Muscle layer of duodenum (tissue), 2 donors: ENCODE data around the gene PGLYRP3.
"Not testable (repeated sequence)": the region's sequence is repeated elsewhere in the genome, so short reads cannot be mapped to it uniquely, and the experiment has no call there.

ENCODE experiments used
- H3K27ac ChIP-seq: one replicate; pipeline ENCODE4 v1.7.0; 2013; ENCODE audit warnings: mild to moderate bottlenecking, low read length
- H3K27me3 ChIP-seq: one replicate; pipeline ENCODE4 v1.7.0; 2013; ENCODE audit warnings: low read depth, mild to moderate bottlenecking, control low read depth, low read length
- H3K36me3 ChIP-seq, 2 donors: one replicate each; pipeline ENCODE4 v1.7.0; 2013; ENCODE audit warnings: low read length in 2 of 2, control low read depth in 1 of 2, mild to moderate bottlenecking in 1 of 2; ENCODE audit not compliant: insufficient read depth in 2 of 2, control insufficient read depth in 1 of 2
- H3K4me1 ChIP-seq, 2 donors: one replicate each; pipeline ENCODE4 v1.7.0; 2013; ENCODE audit warnings: low read length in 2 of 2, mild to moderate bottlenecking in 2 of 2, control low read depth in 1 of 2, moderate library complexity in 1 of 2; ENCODE audit not compliant: insufficient read depth in 2 of 2, control insufficient read depth in 1 of 2
- H3K4me3 ChIP-seq, 2 donors: one replicate each; pipeline ENCODE4 v1.7.0; 2013; ENCODE audit warnings: low read length in 2 of 2, low read depth in 1 of 2, mild to moderate bottlenecking in 1 of 2
- H3K9me3 ChIP-seq, 2 donors: one replicate each; pipeline ENCODE4 v1.7.0; 2013; ENCODE audit warnings: low read length in 2 of 2, control low read depth in 1 of 2, mild to moderate bottlenecking in 1 of 2; ENCODE audit not compliant: control insufficient read depth in 1 of 2
- donor health status: healthy.

PGLYRP3 gene

DNA sequence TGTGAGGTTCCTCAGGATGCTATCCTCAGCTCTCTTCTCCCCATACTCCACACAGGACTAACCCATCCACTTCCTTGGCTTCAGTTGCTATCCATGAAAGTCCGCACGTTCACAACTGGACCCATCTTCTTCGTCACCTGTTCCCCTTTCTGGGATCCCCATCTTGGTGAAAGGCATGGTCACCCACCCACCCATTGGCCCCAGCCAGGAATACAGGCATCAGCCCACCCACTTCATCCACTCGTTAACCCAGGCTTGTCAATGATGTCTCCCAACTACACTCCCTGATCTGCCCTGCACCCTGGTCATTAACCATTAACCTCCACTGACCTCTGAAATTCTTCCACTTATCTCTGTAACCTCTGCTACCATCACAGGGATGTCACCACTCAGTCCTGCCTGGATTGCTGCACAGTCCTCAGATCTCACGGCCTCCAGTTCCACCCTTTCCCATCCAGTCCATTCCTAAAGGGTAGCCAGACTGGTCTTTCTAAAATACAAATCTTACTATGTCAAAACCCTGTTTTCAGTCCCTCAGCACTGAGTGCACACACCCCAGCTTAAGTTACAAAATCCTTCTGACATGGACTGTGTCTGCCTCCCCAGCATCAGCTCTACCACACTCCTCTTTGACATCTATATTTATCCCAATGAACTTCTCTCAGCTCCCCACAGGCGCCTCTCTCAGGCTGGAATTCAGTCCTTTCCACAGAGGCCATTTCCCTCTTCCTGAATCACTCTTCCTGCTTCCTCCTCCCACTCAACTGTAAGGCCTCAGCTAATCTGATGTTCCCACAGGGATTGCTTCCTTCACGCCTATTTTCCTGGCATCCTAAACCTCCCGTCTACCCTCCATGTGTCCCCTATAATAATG lies 25.5 kb upstream of the PGLYRP3 start:
- Histone ChIP-seq H3K4me1 (no peaks in the 10 kb centered on the region), H3K36me3 (no peaks in the 10 kb centered on the region), H3K9me3 (no peaks in the 10 kb centered on the region), H3K27me3 (no peaks in the 10 kb centered on the region), H3K4me3 (no peak overlapping the region), H3K27ac (no peak overlapping the region)

DNA sequence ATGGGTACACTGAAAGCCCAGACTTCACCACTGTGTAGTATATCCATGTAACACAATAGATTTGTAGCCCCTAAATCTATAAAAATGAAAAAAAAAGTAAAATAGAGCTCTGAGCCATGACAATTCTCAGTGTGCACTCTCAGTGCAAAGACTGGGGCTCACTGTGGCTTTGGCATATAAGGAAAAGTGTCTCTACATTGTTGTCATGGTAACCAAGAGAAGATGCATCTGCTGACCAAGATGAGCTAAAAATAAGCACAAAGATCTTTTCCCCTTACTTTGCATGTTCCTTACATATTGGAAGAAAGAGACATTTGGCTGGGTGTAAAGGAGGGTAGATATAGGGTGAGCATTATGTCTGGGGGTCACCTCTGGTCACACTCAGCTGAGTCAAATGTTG lies 23.9 kb upstream of the PGLYRP3 start:
- Histone ChIP-seq H3K36me3 (no peaks in the 10 kb centered on the region), H3K4me1 (no peaks in the 10 kb centered on the region), H3K27ac (no peak overlapping the region), H3K4me3 (no peak overlapping the region), H3K27me3 (no peaks in the 10 kb centered on the region), H3K9me3 (peaks cover 0 to 7% of the 10 kb centered on the region in 2 donors)

DNA sequence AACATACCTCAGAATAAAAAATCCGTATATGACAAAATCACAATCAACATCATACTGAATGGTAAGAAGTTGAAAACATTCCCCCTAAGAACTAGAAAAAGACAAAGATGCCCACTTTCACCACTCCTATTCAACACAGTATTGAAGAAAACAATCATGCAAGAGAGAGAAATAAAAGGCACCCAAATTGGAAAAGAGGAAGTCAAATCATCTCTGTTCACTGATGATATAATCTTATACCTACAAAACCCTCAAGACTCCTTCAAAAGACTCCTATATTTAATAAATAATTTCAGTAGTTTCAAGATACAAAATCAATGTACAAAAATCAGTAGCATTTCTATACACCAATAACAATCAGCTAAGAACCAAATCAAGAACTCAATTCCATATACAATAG lies 21.1 kb upstream of the PGLYRP3 start:
- H3K9me3 ChIP-seq = peaks cover 0 to 19% of the 10 kb centered on the region in 2 donors
- H3K27me3 ChIP-seq = no peaks in the 10 kb centered on the region
- no peaks in the 10 kb centered on the region for H3K4me1 ChIP-seq
- no peaks in the 10 kb centered on the region for H3K36me3 ChIP-seq
- no peak overlapping the region for H3K4me3 ChIP-seq
- no peak overlapping the region for H3K27ac ChIP-seq

DNA sequence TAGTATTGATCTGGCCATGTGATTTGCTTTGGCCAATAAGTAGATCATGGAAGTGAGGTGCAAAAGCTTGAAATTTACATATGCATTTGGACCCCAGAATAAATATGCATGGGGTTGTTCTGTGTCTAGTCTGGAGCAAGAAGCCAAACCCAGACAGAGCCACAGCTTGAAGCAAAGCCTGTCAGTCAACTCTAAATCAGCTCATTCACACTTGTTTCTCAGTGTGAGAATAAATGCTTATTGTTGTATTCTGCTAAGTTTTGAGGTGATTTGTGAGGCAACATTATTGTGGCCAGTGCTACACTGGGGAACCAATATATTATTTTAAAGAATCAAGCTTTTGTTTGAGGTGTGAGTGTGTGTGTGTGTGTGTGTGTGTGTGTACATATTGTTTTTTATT lies 12.2 kb upstream of the PGLYRP3 start:
- no peaks in the 10 kb centered on the region for H3K36me3 ChIP-seq
- no peaks in the 10 kb centered on the region for H3K27me3 ChIP-seq
- no peaks in the 10 kb centered on the region for H3K4me1 ChIP-seq
- H3K27ac ChIP-seq = no peak overlapping the region
- peaks cover 2 to 35% of the 10 kb centered on the region in 2 donors for H3K9me3 ChIP-seq
- H3K4me3 ChIP-seq = no peak overlapping the region

DNA sequence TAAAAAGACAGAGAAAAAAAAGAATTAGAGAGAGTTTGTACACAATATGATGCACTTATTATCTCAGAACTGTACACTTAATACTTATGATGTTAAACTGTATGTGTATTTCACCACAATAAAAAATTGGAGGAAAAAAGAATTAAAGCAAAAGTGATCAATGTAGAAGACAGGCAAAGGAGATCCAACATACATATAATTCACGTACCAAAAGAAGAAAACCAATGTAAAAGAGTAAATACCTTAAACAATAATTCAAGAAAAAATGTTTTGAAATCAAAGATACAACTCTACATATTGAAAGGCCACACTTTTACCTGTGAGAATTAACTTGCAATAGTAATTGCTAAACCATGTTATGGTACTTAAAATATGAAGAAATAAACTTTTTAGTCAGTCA lies 9.8 kb upstream of the PGLYRP3 start:
- Histone ChIP-seq H3K4me3 (no peak overlapping the region), H3K27me3 (no peaks in the 10 kb centered on the region), H3K36me3 (no peaks in the 10 kb centered on the region), H3K9me3 (peaks cover 2 to 27% of the 10 kb centered on the region in 2 donors), H3K27ac (no peak overlapping the region), H3K4me1 (no peaks in the 10 kb centered on the region)

DNA sequence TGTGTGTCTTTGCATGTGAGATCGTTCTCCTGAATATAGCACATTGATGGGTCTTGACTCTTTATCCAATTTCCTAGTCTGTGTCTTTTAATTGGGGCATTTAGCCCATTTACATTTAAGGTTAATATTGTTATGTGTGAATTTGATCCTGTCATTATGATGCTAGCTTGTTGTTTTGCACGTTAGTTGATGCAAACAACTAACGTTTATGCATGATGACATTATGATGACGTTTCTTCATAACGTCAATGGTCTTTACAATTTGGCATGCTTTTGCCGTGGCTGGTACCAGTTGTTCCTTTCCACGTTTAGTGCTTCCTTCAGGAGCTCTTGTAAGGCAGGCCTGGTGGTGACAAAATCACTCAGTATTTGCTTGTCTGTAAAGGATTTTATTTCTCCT lies 5.4 kb upstream of the PGLYRP3 start:
- not testable (repeated sequence) for H3K27me3 ChIP-seq, H3K4me3 ChIP-seq, H3K27ac ChIP-seq, H3K4me1 ChIP-seq, H3K36me3 ChIP-seq
- H3K9me3 ChIP-seq = peaks cover 0 to 18% of the 10 kb centered on the region in 2 donors

DNA sequence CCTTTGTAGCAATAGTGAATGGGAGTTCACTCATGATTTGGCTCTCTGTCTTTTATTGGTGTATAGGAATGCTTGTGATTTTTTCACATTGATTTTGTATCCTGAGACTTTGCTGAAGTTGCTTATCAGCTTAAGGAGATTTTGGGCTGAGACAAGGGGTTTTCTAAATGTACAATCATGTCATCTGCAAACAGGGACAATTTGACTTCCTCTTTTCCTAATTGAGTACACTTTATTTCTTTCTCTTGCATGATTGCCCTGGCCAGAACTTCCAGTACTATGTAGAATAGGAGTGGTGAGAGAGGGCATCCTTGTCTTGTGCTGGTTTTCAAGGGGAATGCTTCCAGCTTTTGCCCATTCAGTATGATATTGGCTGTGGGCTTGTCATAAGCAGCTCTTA lies 3.3 kb upstream of the PGLYRP3 start:
- H3K27me3 ChIP-seq, H3K9me3 ChIP-seq, H3K36me3 ChIP-seq, H3K4me1 ChIP-seq, H3K27ac ChIP-seq, H3K4me3 ChIP-seq: not testable (repeated sequence)

DNA sequence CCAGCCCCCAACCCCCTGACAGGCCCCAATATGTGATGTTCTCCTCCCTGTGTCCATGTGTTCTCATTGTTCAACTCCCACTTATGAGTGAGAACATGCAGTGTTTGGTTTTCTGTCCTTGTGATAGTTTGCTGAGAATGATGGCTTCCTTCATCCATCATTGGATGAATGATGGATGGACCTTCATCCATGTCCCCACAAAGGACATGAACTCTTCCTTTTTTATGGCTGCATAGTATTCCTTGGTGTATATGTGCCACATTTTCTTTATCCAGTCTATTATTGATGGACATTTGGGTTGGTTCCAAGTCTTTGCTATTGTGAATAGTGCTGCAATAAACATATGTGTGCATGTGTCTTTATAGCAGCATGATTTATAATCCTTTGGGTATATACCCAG lies 1.6 kb upstream of the PGLYRP3 start:
- not testable (repeated sequence) for H3K9me3 ChIP-seq, H3K27ac ChIP-seq, H3K27me3 ChIP-seq, H3K4me1 ChIP-seq, H3K36me3 ChIP-seq, H3K4me3 ChIP-seq

DNA sequence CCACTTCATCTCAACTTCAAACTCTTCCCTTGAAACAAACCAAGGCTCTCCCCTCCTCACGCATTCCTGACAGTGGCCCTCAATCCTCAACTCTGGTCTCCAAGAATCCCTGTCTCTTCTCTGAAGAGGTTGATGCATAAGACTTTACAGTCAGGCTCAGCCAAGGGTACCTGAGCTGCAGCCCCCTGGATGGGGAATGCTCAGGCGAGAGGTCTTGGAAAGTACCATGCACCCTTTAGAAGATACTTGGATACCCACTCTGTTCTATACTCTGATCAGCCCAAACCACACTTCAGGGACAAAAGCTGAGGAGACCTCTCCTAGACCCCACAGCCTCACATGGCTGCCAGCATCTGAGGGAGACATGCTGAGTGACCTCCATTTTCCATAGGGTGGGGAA lies 536 bp upstream of the PGLYRP3 start:
- Histone ChIP-seq H3K27me3 (no peaks in the 10 kb centered on the region), H3K4me3 (no peak overlapping the region), H3K27ac (no peak overlapping the region), H3K4me1 (no peaks in the 10 kb centered on the region), H3K9me3 (no peaks in the 10 kb centered on the region), H3K36me3 (no peaks in the 10 kb centered on the region)

DNA sequence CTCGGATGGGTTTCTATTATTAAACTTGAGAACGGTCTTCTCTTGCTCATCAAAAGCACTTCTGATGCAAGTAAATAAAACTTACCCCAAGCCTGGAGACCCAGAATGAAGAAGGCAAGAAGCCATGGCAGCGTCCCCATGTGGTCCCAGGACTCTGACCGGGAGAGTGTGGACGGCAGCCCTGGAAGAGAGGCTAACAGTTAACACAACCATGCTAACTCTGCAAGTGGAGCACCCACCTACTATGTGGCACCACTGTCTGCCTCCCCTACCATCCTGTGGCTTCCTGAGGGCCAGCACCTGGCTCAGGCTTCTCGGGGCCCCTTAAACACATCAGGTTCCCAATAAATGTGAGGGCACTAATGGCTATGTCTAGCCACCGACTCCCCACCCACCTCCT lies 2.2 kb downstream of the PGLYRP3 start:
- H3K4me1 ChIP-seq = no peaks in the 10 kb centered on the region
- H3K27ac ChIP-seq = no peak overlapping the region
- no peaks in the 10 kb centered on the region for H3K9me3 ChIP-seq
- H3K36me3 ChIP-seq = no peaks in the 10 kb centered on the region
- H3K27me3 ChIP-seq = no peaks in the 10 kb centered on the region
- no peak overlapping the region for H3K4me3 ChIP-seq

DNA sequence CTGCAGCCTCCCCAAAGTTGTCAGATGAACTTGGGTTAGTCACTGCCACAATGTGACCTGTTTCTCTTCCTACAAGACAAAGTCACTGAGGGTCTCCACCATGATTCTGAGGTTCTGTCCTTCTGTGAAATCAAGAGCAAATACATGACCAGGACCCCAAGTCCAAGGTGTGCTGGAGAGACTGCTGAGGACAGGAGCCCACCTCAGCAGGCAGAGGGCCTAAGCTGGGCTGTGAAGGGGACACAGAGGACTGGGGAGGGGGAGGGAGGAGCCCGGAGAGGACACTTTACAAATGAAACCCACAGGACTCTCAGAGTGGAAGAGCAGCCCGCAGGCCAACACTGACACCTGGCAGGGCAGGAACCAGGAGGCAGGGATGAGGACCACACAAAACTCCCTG lies 3.3 kb downstream of the PGLYRP3 start:
- Histone ChIP-seq H3K27ac (no peak overlapping the region), H3K27me3 (no peaks in the 10 kb centered on the region), H3K36me3 (no peaks in the 10 kb centered on the region), H3K9me3 (no peaks in the 10 kb centered on the region), H3K4me3 (no peak overlapping the region), H3K4me1 (no peaks in the 10 kb centered on the region)

DNA sequence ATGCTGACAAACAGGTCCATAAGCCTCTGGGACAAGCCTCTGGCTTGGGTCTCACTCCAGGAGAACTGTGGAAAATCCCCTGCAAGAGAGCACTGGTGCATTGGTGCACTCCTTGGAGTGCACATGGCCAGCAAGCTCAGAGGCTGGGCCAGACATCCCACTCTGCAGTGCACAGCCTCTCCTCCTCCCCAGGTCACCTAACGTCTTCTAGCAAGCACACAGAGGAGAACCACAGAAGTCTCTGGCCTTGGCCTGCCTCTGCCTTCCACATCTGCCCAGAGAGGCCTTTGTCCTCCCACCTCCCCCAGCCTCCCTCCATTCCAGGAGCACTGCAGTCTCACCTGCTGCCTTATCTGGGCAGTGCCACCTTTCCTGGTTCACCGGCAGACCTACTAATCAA lies 4.2 kb downstream of the PGLYRP3 start:
- Histone ChIP-seq H3K4me1 (no peaks in the 10 kb centered on the region), H3K36me3 (no peaks in the 10 kb centered on the region), H3K9me3 (no peaks in the 10 kb centered on the region), H3K27me3 (no peaks in the 10 kb centered on the region), H3K4me3 (no peak overlapping the region), H3K27ac (no peak overlapping the region)
